Measurements from ENCODE around the gene BTG3.

DNA sequence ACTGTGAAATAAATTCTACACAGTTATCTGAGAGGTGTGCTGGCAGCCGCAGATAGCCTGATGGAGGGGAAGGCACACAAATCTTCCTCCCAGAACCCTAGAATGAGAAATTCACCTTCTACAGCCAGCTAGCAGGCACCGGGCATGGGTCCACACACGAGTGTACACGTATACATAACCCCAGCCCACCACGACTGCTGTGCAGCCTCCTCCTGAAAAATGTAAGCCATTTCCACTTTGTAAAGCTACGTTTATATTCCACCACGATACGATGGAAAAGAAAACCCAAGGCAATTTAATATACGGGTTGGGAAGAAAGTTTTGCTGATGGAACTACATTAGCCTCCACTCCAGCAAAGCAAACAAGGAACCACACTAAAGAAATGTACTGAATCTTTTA, 1.8 kb downstream of the BTG3 start:
- TF ChIP-seq, protein P1, sequence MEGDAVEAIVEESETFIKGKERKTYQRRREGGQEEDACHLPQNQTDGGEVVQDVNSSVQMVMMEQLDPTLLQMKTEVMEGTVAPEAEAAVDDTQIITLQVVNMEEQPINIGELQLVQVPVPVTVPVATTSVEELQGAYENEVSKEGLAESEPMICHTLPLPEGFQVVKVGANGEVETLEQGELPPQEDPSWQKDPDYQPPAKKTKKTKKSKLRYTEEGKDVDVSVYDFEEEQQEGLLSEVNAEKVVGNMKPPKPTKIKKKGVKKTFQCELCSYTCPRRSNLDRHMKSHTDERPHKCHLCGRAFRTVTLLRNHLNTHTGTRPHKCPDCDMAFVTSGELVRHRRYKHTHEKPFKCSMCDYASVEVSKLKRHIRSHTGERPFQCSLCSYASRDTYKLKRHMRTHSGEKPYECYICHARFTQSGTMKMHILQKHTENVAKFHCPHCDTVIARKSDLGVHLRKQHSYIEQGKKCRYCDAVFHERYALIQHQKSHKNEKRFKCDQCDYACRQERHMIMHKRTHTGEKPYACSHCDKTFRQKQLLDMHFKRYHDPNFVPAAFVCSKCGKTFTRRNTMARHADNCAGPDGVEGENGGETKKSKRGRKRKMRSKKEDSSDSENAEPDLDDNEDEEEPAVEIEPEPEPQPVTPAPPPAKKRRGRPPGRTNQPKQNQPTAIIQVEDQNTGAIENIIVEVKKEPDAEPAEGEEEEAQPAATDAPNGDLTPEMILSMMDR (IDR thresholded peaks at IDR 0.05): no peak
- TF ChIP-seq POLR2A (IDR thresholded peaks at IDR 0.05) (no peak), EP300 (IDR thresholded peaks at IDR 0.05) (no peak)
